A549 (cell line): ENCODE data around the gene SVEP1.

ENCODE experiments used
- BHLHE40 ChIP-seq: IDR thresholded peaks from 2 replicates; pipeline ENCODE4 v1.6.1; 2012; ENCODE audit warnings: low read depth, low read length, inconsistent platforms
- MAZ ChIP-seq: fragments of 150-350 bp; IDR thresholded peaks from 2 replicates; pipeline ENCODE4 v1.6.1; 2014; ENCODE audit warnings: antibody characterized with exemption, low read depth, low read length, borderline replicate concordance
- TF ChIP-seq, protein P1 (sequence below): fragments of >200 bp; sonication (Bioruptor Twin); formaldehyde crosslinking; IDR thresholded peaks from 3 replicates; pipeline ENCODE4 v1.6.1; 2016

DNA sequence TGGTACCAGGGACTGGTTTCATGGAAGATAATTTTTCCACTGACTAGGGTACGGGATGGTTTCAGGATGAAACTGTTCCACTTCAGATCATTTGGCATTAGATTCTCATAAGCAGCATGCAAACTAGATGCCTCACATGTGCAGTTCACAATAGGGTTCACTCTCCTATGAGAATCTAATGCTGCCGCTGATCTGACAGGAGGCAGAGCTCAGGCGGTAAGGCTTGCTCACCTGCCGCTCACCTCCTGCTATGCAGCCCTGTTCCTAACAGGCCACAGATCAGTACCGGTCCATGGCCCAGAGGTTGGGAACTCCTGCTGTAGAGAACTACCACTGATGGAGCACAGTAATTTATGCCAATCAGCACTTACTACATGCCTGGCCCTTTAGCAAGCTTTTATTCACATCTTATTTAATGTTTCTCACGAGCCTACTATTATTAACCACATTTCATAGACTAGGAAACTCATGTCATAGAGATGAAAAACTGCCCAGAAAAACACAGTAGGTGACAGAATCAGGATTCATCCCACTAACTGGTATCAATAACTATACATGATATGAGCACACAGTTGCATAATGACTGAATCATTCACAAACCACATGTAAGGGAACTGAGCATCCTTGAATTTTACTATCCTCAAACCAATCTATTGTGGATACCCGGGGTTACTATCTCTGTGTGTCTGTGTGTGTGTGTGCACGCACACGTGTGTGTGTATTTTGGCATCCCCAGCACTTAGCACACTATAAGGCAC is 46.5 kb downstream of the SVEP1 start:
- TF ChIP-seq, protein P1, sequence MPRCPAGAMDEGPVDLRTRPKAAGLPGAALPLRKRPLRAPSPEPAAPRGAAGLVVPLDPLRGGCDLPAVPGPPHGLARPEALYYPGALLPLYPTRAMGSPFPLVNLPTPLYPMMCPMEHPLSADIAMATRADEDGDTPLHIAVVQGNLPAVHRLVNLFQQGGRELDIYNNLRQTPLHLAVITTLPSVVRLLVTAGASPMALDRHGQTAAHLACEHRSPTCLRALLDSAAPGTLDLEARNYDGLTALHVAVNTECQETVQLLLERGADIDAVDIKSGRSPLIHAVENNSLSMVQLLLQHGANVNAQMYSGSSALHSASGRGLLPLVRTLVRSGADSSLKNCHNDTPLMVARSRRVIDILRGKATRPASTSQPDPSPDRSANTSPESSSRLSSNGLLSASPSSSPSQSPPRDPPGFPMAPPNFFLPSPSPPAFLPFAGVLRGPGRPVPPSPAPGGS = no peak
- TF ChIP-seq BHLHE40 (no peak), MAZ (no peak)
